Lung (tissue), 16 donors: ENCODE measurements around the gene VWA5A. TPM values are rescaled to one million over a fixed set of nuclear protein-coding genes. Genes with fewer than 3 reads are reported as not detected.

Experiments used
- ATAC-seq: fragments of 200-7000 bp; cut with Tn5 transposase; one replicate; pipeline ENCODE4 v1.9.1; 2020; ENCODE audit warnings: moderate number of reproducible peaks; ENCODE audit not compliant: insufficient read depth, low FRiP score
- DNase-seq, 3 donors: peaks; one replicate each; pipeline ENCODE4 v3.0.0-alpha.2; 2013 to 2017
- H3K27ac ChIP-seq, 2 donors: one replicate each; pipeline ENCODE4 v1.5.1; 2013; ENCODE audit warnings: mild to moderate bottlenecking in 2 of 2, moderate library complexity in 2 of 2, control low read depth in 1 of 2, inconsistent platforms in 1 of 2, low read depth in 1 of 2, low read length in 1 of 2
- H3K27me3 ChIP-seq, 3 donors: one replicate each; pipeline ENCODE4 v1.5.1; 2013; ENCODE audit warnings: low read length in 2 of 3; ENCODE audit not compliant: control insufficient read depth in 3 of 3, insufficient read depth in 3 of 3
- H3K36me3 ChIP-seq, 4 donors: one replicate each; pipeline ENCODE4 v1.5.1; 2013; ENCODE audit warnings: low read length in 4 of 4, mild to moderate bottlenecking in 1 of 4, moderate library complexity in 1 of 4; ENCODE audit not compliant: control insufficient read depth in 4 of 4, insufficient read depth in 4 of 4
- H3K4me1 ChIP-seq, 5 donors: one replicate each; pipeline ENCODE4 v1.5.1; 2013; ENCODE audit warnings: low read length in 5 of 5, mild to moderate bottlenecking in 2 of 5, moderate library complexity in 1 of 5; ENCODE audit not compliant: control insufficient read depth in 5 of 5, insufficient read depth in 5 of 5
- H3K4me3 ChIP-seq: one replicate; pipeline ENCODE4 v1.5.1; 2013; ENCODE audit warnings: mild to moderate bottlenecking, control low read depth, moderate library complexity
- H3K9ac ChIP-seq, 2 donors: one replicate each; pipeline ENCODE4 v1.5.1; 2013; ENCODE audit warnings: low read length in 2 of 2, control low read depth in 1 of 2; ENCODE audit not compliant: insufficient read depth in 1 of 2
- H3K9me3 ChIP-seq, 4 donors: one replicate each; pipeline ENCODE4 v1.5.1; 2013; ENCODE audit warnings: low read length in 3 of 4, mild to moderate bottlenecking in 1 of 4, moderate library complexity in 1 of 4; ENCODE audit not compliant: control insufficient read depth in 4 of 4, insufficient read depth in 3 of 4
- WGBS, 2 donors: extraction: QIAGEN DNeasy Blood & Tissue Kit; methylation state at CpG; one replicate each; pipeline ENCODE4 v1.1.7; 2013; 5-methylcytosine and 5-hydroxymethylcytosine counted together
- long read RNA-seq, 5 donors: transcript quantifications; one replicate each; lab custom pipeline, GENCODE V29; 2026
- polyA plus RNA-seq, 2 donors: library from polyadenylated mRNA; stranded (reverse); fragments of 200-250 nt; gene quantifications; one replicate each; pipeline ENCODE4 v1.2.1, GENCODE V29; 2013
- total RNA-seq, 2 donors: library from RNA; depleted of rRNA in 1 of 2; stranded (reverse); fragments of >200 nt in 1 of 2; gene quantifications; one replicate each; pipeline ENCODE4 v1.2.1, GENCODE V29; 2014 to 2021
- TF ChIP-seq, protein P1 (sequence below): IDR thresholded peaks from 2 replicates; pipeline ENCODE4 v1.5.1; 2012; ENCODE audit warnings: mild to moderate bottlenecking; ENCODE audit errors: control extremely low read depth, extremely low read depth
- donor health status: control.
- donor health status: control.
- donor health status: Bipolar disorder and iron deficiency.
- donor health status: healthy.
- donor health status: DM: yes; HTN: yes; CAD: no.

VWA5A gene, protein sequence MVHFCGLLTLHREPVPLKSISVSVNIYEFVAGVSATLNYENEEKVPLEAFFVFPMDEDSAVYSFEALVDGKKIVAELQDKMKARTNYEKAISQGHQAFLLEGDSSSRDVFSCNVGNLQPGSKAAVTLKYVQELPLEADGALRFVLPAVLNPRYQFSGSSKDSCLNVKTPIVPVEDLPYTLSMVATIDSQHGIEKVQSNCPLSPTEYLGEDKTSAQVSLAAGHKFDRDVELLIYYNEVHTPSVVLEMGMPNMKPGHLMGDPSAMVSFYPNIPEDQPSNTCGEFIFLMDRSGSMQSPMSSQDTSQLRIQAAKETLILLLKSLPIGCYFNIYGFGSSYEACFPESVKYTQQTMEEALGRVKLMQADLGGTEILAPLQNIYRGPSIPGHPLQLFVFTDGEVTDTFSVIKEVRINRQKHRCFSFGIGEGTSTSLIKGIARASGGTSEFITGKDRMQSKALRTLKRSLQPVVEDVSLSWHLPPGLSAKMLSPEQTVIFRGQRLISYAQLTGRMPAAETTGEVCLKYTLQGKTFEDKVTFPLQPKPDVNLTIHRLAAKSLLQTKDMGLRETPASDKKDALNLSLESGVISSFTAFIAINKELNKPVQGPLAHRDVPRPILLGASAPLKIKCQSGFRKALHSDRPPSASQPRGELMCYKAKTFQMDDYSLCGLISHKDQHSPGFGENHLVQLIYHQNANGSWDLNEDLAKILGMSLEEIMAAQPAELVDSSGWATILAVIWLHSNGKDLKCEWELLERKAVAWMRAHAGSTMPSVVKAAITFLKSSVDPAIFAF
- total RNA-seq (10 to 100 TPM; 30.1 to 35.8 TPM), polyA plus RNA-seq (10 to 100 TPM; 20.7 to 27.4 TPM)
- long read RNA-seq, donor 1, transcript VWA5A-203 (18 exons, 3,419 nt), result major isoform, 5 of 6 reads
- long read RNA-seq, donor 1, partial matches to known transcripts, result 0 of 6 reads
- long read RNA-seq, donor 1, other reads (novel, unspliced or antisense), result 0 of 6 reads
- long read RNA-seq, donor 2, result 0 reads
- long read RNA-seq, donor 3, partial matches to known transcripts, result 0 of 1 reads
- long read RNA-seq, donor 3, other reads (novel, unspliced or antisense), result 0 of 1 reads
- long read RNA-seq, donor 4, result 0 reads
- long read RNA-seq, donor 5, result 0 reads

- H3K9me3 ChIP-seq, result no peaks in the 10 kb centered on the region
- TF ChIP-seq, protein P1, sequence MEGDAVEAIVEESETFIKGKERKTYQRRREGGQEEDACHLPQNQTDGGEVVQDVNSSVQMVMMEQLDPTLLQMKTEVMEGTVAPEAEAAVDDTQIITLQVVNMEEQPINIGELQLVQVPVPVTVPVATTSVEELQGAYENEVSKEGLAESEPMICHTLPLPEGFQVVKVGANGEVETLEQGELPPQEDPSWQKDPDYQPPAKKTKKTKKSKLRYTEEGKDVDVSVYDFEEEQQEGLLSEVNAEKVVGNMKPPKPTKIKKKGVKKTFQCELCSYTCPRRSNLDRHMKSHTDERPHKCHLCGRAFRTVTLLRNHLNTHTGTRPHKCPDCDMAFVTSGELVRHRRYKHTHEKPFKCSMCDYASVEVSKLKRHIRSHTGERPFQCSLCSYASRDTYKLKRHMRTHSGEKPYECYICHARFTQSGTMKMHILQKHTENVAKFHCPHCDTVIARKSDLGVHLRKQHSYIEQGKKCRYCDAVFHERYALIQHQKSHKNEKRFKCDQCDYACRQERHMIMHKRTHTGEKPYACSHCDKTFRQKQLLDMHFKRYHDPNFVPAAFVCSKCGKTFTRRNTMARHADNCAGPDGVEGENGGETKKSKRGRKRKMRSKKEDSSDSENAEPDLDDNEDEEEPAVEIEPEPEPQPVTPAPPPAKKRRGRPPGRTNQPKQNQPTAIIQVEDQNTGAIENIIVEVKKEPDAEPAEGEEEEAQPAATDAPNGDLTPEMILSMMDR, result no peak
- peak within 1 kb of the TSS in 1 of 2 donors; percentile 61 for H3K27ac ChIP-seq
- peak within 1 kb of the TSS; percentile 31 to 47 for H3K9ac ChIP-seq
- ATAC-seq, result peak; percentile 92
- DNase-seq, result peak; percentile 79 to 93 (median 91)
- H3K4me1 ChIP-seq, result peaks cover 0 to 15% (median 0%) of the 10 kb centered on the region in 5 donors
- H3K36me3 ChIP-seq, result peaks cover 0 to 11% (median 10%) of the 10 kb centered on the region in 4 donors
- no peaks in the 10 kb centered on the region for H3K27me3 ChIP-seq
- peak within 1 kb of the TSS; percentile 48 for H3K4me3 ChIP-seq
- 2 to 6% methylated on average over 16 of the region's 16 CpGs for WGBS, 2 donors
Measured at GRCh38 chr11:124114942-124115781, at the start of gene VWA5A. Gene VWA5A (plus strand): TSS chr11:124115450. CDS start chr11:124117512, 2,062 bp downstream.

GRCh38 chr11:124068601-124069110, 46.6 kb upstream of the VWA5A start:
- Histone ChIP-seq H3K4me1 (peaks cover 0 to 5% (median 0%) of the 10 kb centered on the region in 5 donors), H3K4me3 (no peak overlapping the region), H3K36me3 (no peaks in the 10 kb centered on the region), H3K27me3 (peaks cover 0 to 18% (median 15%) of the 10 kb centered on the region in 3 donors), H3K9ac (no peak overlapping the region), H3K9me3 (peaks cover 0 to under 1% (median 0%) of the 10 kb centered on the region in 4 donors), H3K27ac (no peak overlapping the region)
- TF ChIP-seq, protein P1, result no peak
- ATAC-seq, result no peak
- WGBS, 2 donors, result 49 to 56% methylated on average over 4 of the region's 4 CpGs
- no peak for DNase-seq
